Peyer's patch (tissue), 4 donors: ENCODE results near the gene PIPOX. TPM values are rescaled to one million over a fixed set of nuclear protein-coding genes. Genes with fewer than 3 reads are reported as not detected.

Source experiments
- DNase-seq, 3 donors: peaks; one replicate each; pipeline ENCODE4 v3.0.0-alpha.2; 2017 to 2019
- H3K27ac ChIP-seq, 4 donors: fragments of 200-600 bp; sonication (generic); one replicate each; pipeline ENCODE4 v1.5.1; 2016 to 2019
- H3K27me3 ChIP-seq, 2 donors: fragments of 200-600 bp; sonication (generic); one replicate each; pipeline ENCODE4 v1.5.1; 2019
- H3K36me3 ChIP-seq, 3 donors: fragments of 200-600 bp; sonication (generic); one replicate each; pipeline ENCODE4 v1.5.1; 2016 to 2019
- H3K4me1 ChIP-seq, 4 donors: fragments of 200-600 bp; sonication (generic); one replicate each; pipeline ENCODE4 v1.5.1; 2016 to 2019
- H3K4me3 ChIP-seq, 4 donors: fragments of 200-600 bp; sonication (generic); 1 replicate in 3 of 4; 2 replicates in 1 of 4; pipeline ENCODE4 v1.5.1; 2016 to 2019; ENCODE audit warnings: mild to moderate bottlenecking in 1 of 4
- H3K9me3 ChIP-seq, 4 donors: fragments of 200-600 bp; sonication (generic); one replicate each; pipeline ENCODE4 v1.5.1; 2016 to 2019; ENCODE audit warnings: mild to moderate bottlenecking in 1 of 4
- CTCF ChIP-seq, 6 experiments: fragments of 450-650 bp in 4 of 6; fragments of 200-600 bp in 2 of 6; sonication (generic) in 1 of 6; IDR thresholded peaks; one replicate each; pipeline ENCODE4 v1.5.1; 2017 to 2019; ENCODE audit warnings: antibody characterized with exemption in 6 of 6, mild to moderate bottlenecking in 3 of 6, moderate library complexity in 1 of 6
- POLR2A ChIP-seq, 2 donors: fragments of 450-650 bp; IDR thresholded peaks; one replicate each; pipeline ENCODE4 v1.5.1; 2017; ENCODE audit warnings: antibody characterized with exemption in 2 of 2, mild to moderate bottlenecking in 2 of 2, moderate library complexity in 2 of 2
- total RNA-seq, 4 donors: library from RNA; depleted of rRNA; stranded (reverse); fragments of >200 nt; gene quantifications; one replicate each; pipeline ENCODE4 v1.1.0, GENCODE V29; 2016

PIPOX gene
- total RNA-seq, 4 donors from 2014 or later, result 3.2 to 5.2 (median 4.8) TPM; not detected in 1

GRCh38 chr17:29038085-29038795, 4.7 kb upstream of the PIPOX start:
- TF ChIP-seq POLR2A (IDR thresholded peaks at IDR 0.05) (no peak), CTCF (IDR thresholded peaks at IDR 0.05) (no peak)
- no peak for DNase-seq
- Histone ChIP-seq H3K9me3 (peaks cover 0 to 7% (median 0%) of the 10 kb centered on the region in 4 donors), H3K4me1 (peaks cover 0 to 8% (median 3%) of the 10 kb centered on the region in 4 donors), H3K36me3 (no peaks in the 10 kb centered on the region), H3K4me3 (no peak overlapping the region), H3K27ac (no peak overlapping the region), H3K27me3 (no peaks in the 10 kb centered on the region)

GRCh38 chr17:29039764-29040598, 3.0 kb upstream of the PIPOX start:
- H3K4me3 ChIP-seq, result no peak overlapping the region
- H3K9me3 ChIP-seq, result no peaks in the 10 kb centered on the region
- TF ChIP-seq CTCF (IDR thresholded peaks at IDR 0.05) (no peak), POLR2A (IDR thresholded peaks at IDR 0.05) (no peak)
- peaks cover 0 to 8% (median 3%) of the 10 kb centered on the region in 4 donors for H3K4me1 ChIP-seq
- no peak overlapping the region for H3K27ac ChIP-seq
- no peaks in the 10 kb centered on the region for H3K36me3 ChIP-seq
- DNase-seq, result no peak
- H3K27me3 ChIP-seq, result no peaks in the 10 kb centered on the region

DNA sequence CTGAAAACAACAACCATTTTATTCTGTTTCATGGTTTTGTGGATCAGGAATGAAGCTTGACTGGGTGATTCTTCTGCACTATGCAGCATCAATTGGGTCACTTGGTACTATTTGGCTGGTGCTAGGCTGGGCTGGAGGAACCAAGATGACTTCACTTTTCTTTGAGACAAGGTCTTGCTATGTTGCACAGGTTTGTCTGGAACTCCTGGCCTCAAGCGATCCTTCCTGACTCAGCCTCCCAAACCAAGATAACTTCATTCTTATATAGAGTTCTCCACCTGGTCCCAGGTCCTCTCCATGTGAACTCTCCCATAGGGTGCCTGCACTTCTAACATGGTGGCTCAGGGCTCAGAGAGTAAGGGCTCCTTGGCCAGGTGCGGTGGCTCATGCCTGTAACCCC, 1.9 kb upstream of the PIPOX start:
- peaks cover 0 to 8% (median 3%) of the 10 kb centered on the region in 4 donors for H3K4me1 ChIP-seq
- no peaks in the 10 kb centered on the region for H3K36me3 ChIP-seq
- H3K4me3 ChIP-seq, result no peak overlapping the region
- TF ChIP-seq CTCF (IDR thresholded peaks at IDR 0.05) (no peak), POLR2A (IDR thresholded peaks at IDR 0.05) (no peak)
- no peaks in the 10 kb centered on the region for H3K27me3 ChIP-seq
- DNase-seq, result no peak
- no peak overlapping the region for H3K27ac ChIP-seq
- no peaks in the 10 kb centered on the region for H3K9me3 ChIP-seq

- H3K36me3 ChIP-seq, result no peaks in the 10 kb centered on the region
- TF ChIP-seq POLR2A (IDR thresholded peaks at IDR 0.05), result no peak
- TF ChIP-seq CTCF (IDR thresholded peaks at IDR 0.05), result no peak
- H3K4me3 ChIP-seq, result no peak overlapping the region
- no peaks in the 10 kb centered on the region for H3K27me3 ChIP-seq
- H3K9me3 ChIP-seq, result no peaks in the 10 kb centered on the region
- DNase-seq, result no peak
- H3K27ac ChIP-seq, result no peak overlapping the region
- H3K4me1 ChIP-seq, result peaks cover 0 to 8% (median 3%) of the 10 kb centered on the region in 4 donors
Measured at GRCh38 chr17:29041571-29041970, 1.4 kb upstream of the PIPOX start.

DNA sequence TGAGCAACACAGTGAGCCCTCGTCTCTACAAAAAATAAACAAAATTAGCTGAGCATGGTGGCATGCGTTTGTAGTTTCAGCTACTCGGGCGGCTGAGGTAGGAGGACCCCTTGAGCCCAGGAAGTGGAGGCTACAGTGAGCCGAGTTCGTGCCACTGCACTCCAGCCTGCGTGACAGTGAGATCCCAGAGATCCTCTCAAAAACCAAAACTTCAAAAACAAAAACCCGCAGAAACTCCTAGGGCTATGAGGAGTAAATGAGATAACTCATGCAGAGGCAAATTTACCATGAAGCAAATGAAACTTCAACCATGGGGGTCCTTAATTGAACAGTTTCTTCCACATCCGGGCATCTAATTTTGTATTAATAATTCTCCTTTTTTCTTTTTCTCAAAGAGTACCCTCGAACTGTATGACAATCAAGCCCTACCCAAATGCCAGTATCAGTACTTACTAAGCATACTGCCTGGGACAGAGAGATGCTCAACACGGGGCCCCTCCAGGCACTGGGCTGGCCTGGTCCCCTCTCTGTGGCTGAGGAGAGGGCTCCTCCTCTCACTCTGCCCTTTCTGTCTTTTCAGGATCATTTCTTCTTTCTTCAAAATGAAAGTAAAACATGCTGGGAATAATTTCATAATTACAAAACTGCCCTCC, 789 bp upstream of the PIPOX start:
- H3K36me3 ChIP-seq, result no peaks in the 10 kb centered on the region
- DNase-seq, result no peak
- no peaks in the 10 kb centered on the region for H3K9me3 ChIP-seq
- no peaks in the 10 kb centered on the region for H3K27me3 ChIP-seq
- no peak overlapping the region for H3K4me3 ChIP-seq
- H3K27ac ChIP-seq, result no peak overlapping the region
- H3K4me1 ChIP-seq, result peaks cover 0 to 8% (median 3%) of the 10 kb centered on the region in 4 donors
- no peak for TF ChIP-seq POLR2A (IDR thresholded peaks at IDR 0.05)
- no peak for TF ChIP-seq CTCF (IDR thresholded peaks at IDR 0.05)
